Astrocyte (in vitro differentiated cells and primary cell): ENCODE results near the gene BMP7. TPM values are rescaled to one million over a fixed set of nuclear protein-coding genes. Genes with fewer than 3 reads are reported as not detected.

Experiments used
- DNase-seq: peaks from one replicate; pipeline ENCODE4 v3.0.0-alpha.2; 2010; ENCODE audit warnings: low read depth
- FAIRE-seq: peaks from 2 replicates; lab custom pipeline; 2011; peaks lifted over from hg19 to GRCh38; lab: Jason Lieb, UNC
- H2AFZ ChIP-seq: 2 replicates; pipeline ENCODE4 v1.6.0; 2012; ENCODE audit warnings: low read depth, low read length, inconsistent platforms
- H3K27ac ChIP-seq: 2 replicates; pipeline ENCODE4 v1.5.1; 2011; ENCODE audit warnings: low read depth, low read length, inconsistent platforms
- H3K27me3 ChIP-seq: 2 replicates; pipeline ENCODE4 v1.6.0; 2011; ENCODE audit warnings: low read length, inconsistent platforms; ENCODE audit not compliant: insufficient read depth
- H3K36me3 ChIP-seq: 2 replicates; pipeline ENCODE4 v1.5.1; 2011; ENCODE audit warnings: low read length, inconsistent platforms; ENCODE audit not compliant: insufficient read depth
- H3K4me1 ChIP-seq: 2 replicates; pipeline ENCODE4 v1.5.1; 2011; ENCODE audit warnings: low read length, inconsistent platforms; ENCODE audit not compliant: insufficient read depth
- H3K4me2 ChIP-seq: 2 replicates; pipeline ENCODE4 v1.6.0; 2012; ENCODE audit warnings: low read length, inconsistent platforms
- H3K4me3 ChIP-seq: 2 replicates; pipeline ENCODE4 v1.5.1; 2011; ENCODE audit warnings: low read depth, mild to moderate bottlenecking, low read length, inconsistent platforms; ENCODE audit not compliant: insufficient read depth
- H3K79me2 ChIP-seq: 2 replicates; pipeline ENCODE4 v1.6.0; 2012; ENCODE audit warnings: mild to moderate bottlenecking, low read length, inconsistent platforms; ENCODE audit not compliant: insufficient read depth
- H3K9ac ChIP-seq: 2 replicates; pipeline ENCODE4 v1.6.0; 2012; ENCODE audit warnings: mild to moderate bottlenecking, low read length, inconsistent platforms
- H3K9me3 ChIP-seq: 2 replicates; pipeline ENCODE4 v1.5.1; 2012; ENCODE audit warnings: low read depth, mild to moderate bottlenecking, low read length, inconsistent platforms; ENCODE audit not compliant: insufficient read depth
- H4K20me1 ChIP-seq: 2 replicates; pipeline ENCODE4 v1.6.0; 2012; ENCODE audit warnings: low read length, inconsistent platforms; ENCODE audit not compliant: insufficient read depth
- H3K27ac Mint-ChIP-seq: one replicate; pipeline ENCODE4 v1.8.0; 2021; ENCODE audit warnings: mild to moderate bottlenecking, mixed read lengths; ENCODE audit not compliant: unreplicated experiment
- H3K27me3 Mint-ChIP-seq: one replicate; pipeline ENCODE4 v1.8.0; 2021; ENCODE audit warnings: low read depth, mixed read lengths; ENCODE audit not compliant: unreplicated experiment
- H3K36me3 Mint-ChIP-seq: one replicate; pipeline ENCODE4 v1.8.0; 2021; ENCODE audit warnings: low read depth, mixed read lengths; ENCODE audit not compliant: unreplicated experiment
- H3K4me1 Mint-ChIP-seq: one replicate; pipeline ENCODE4 v1.8.0; 2021; ENCODE audit warnings: low read depth, mixed read lengths; ENCODE audit not compliant: unreplicated experiment
- H3K4me3 Mint-ChIP-seq: one replicate; pipeline ENCODE4 v1.8.0; 2021; ENCODE audit warnings: mild to moderate bottlenecking, moderate library complexity, mixed read lengths; ENCODE audit not compliant: unreplicated experiment
- H3K9me3 Mint-ChIP-seq: one replicate; pipeline ENCODE4 v1.8.0; 2021; ENCODE audit warnings: mild to moderate bottlenecking, mixed read lengths; ENCODE audit not compliant: unreplicated experiment
- EZH2 ChIP-seq: IDR thresholded peaks from 2 replicates; pipeline ENCODE4 v1.6.1; 2012; ENCODE audit warnings: mild to moderate bottlenecking, low read length, inconsistent platforms; ENCODE audit not compliant: insufficient read depth
- total RNA-seq: library from RNA; stranded (reverse); gene quantifications from 2 replicates; pipeline ENCODE4 v1.2.1, GENCODE V29; 2021
- TF ChIP-seq, protein P1 (sequence below): IDR thresholded peaks from 2 replicates; pipeline ENCODE4 v1.5.1; 2011; ENCODE audit warnings: low read depth, mild to moderate bottlenecking, inconsistent platforms, low read length, moderate library complexity; ENCODE audit not compliant: insufficient read depth

Gene BMP7
- total RNA-seq, 1 donor from 2014 or later: 15.3 TPM

DNA sequence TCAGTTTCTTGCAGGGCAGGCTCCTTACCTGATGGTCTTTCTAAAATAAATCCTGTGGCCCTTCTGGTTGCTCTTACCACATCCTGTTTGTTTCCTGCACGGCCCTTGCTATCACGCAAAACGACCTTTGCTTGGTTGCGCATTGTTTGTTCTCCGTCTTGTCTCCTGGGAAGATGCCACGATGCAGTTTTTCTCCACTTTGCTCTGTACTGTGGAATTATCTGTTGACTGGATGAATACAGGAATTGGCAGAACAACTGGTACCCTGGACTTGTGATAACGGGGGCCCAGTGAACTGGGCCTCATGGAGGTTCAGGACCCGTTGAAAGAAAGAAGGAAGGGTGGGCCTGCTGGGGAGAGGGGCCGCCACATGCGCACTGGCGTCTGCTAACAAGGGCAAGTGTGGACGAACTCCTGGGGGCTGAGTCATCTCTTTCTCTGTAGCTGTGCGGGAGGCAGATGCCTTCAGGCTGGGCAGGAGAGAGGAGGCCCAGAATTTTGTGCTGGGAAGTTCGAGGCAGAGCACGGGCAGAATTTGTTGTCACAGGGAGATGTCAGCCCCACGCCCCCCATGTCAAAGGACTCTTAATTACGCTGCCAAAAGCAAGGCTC lies 139.9 kb downstream of the BMP7 start:
- Mint-ChIP-seq H3K9me3 (peaks cover 7% of the 10 kb centered on the region), H3K4me1 (peaks cover 7% of the 10 kb centered on the region), H3K36me3 (no peaks in the 10 kb centered on the region), H3K4me3 (no peak overlapping the region), H3K27me3 (peaks cover 20% of the 10 kb centered on the region), H3K27ac (no peak overlapping the region)
- Histone ChIP-seq H2AFZ (no peak overlapping the region), H3K4me2 (no peak overlapping the region), H3K79me2 (no peaks in the 10 kb centered on the region), H3K4me1 (no peaks in the 10 kb centered on the region), H3K27me3 (peaks cover 11% of the 10 kb centered on the region), H3K9ac (no peak overlapping the region), H3K9me3 (no peaks in the 10 kb centered on the region), H4K20me1 (no peaks in the 10 kb centered on the region), H3K4me3 (no peak overlapping the region), H3K36me3 (no peaks in the 10 kb centered on the region), H3K27ac (no peak overlapping the region)
- FAIRE-seq: no peak
- no peak for DNase-seq
- TF ChIP-seq EZH2: no peak
- TF ChIP-seq, protein P1, sequence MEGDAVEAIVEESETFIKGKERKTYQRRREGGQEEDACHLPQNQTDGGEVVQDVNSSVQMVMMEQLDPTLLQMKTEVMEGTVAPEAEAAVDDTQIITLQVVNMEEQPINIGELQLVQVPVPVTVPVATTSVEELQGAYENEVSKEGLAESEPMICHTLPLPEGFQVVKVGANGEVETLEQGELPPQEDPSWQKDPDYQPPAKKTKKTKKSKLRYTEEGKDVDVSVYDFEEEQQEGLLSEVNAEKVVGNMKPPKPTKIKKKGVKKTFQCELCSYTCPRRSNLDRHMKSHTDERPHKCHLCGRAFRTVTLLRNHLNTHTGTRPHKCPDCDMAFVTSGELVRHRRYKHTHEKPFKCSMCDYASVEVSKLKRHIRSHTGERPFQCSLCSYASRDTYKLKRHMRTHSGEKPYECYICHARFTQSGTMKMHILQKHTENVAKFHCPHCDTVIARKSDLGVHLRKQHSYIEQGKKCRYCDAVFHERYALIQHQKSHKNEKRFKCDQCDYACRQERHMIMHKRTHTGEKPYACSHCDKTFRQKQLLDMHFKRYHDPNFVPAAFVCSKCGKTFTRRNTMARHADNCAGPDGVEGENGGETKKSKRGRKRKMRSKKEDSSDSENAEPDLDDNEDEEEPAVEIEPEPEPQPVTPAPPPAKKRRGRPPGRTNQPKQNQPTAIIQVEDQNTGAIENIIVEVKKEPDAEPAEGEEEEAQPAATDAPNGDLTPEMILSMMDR: no peak

DNA sequence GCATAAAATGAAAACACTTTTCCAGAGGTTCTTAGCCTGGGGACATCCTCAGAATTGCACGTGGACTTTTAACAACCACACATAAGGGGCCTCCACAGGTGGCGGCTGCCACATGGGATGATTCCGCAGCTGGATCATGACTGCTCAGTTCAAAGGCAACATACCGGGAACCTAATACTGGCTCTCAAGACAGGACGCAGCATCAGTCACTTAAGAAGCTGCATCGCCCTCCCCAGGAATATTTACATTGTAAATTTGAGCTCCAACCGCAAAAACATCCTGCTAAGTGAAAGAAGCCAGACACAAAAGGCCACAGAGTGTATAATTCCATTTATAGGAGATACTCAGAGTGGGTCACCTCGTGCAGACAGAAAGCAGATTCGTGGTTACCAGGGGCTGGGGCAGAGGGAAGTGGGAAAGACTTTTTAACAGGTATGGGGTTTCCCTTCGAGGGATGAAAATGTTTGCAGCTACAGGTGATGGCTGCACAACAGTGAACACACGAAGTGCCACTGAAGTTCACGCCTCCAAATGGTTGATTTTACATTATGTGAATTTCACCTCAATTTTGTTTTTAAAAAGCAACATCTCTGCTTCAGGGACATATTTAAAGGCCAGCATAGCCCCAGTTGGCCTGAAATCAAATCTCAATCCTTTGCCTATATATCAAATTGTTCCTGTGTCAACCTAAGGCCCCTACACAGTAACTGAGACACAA lies 141.5 kb downstream of the BMP7 start:
- no peak overlapping the region for H2AFZ ChIP-seq
- Mint-ChIP-seq H3K4me3 (no peak overlapping the region), H3K9me3 (peaks cover 7% of the 10 kb centered on the region), H3K27me3 (peaks cover 12% of the 10 kb centered on the region), H3K36me3 (no peaks in the 10 kb centered on the region), H3K4me1 (peaks cover 7% of the 10 kb centered on the region), H3K27ac (peak overlapping the region; percentile 41)
- no peak overlapping the region for H3K4me3 ChIP-seq
- TF ChIP-seq EZH2: no peak
- TF ChIP-seq, protein P1: no peak
- H3K4me2 ChIP-seq: no peak overlapping the region
- no peaks in the 10 kb centered on the region for H3K4me1 ChIP-seq
- FAIRE-seq (no peak), DNase-seq (no peak)
- H3K27ac ChIP-seq: no peak overlapping the region
- H3K9ac ChIP-seq: no peak overlapping the region
- no peaks in the 10 kb centered on the region for H3K9me3 ChIP-seq
- H4K20me1 ChIP-seq: no peaks in the 10 kb centered on the region
- no peaks in the 10 kb centered on the region for H3K36me3 ChIP-seq
- H3K27me3 ChIP-seq: peaks cover 11% of the 10 kb centered on the region
- no peaks in the 10 kb centered on the region for H3K79me2 ChIP-seq

DNA sequence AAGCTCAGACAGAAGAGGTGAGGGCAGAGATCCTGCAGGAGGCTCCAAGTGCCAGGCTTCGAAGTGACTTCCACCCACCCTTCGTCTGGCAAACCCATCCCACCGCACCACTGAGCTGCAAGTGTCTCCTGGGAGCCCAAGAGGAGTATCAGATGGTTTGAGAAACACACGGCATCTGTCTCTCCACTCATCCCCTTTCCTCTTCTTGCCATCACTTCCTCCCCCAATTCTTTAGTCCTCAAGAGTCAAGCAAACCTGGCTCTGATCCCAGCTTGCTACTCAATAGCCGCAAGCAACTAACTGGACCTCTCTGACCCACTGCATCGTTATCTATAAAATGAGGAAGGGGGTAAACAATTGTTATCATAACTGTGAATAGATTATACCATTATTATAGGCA lies 142.1 kb downstream of the BMP7 start:
- H3K9me3 ChIP-seq: no peaks in the 10 kb centered on the region
- H3K9me3 Mint-ChIP-seq: peaks cover 7% of the 10 kb centered on the region
- H3K9ac ChIP-seq: no peak overlapping the region
- no peak overlapping the region for H2AFZ ChIP-seq
- no peak overlapping the region for H3K4me2 ChIP-seq
- H3K4me1 Mint-ChIP-seq: peaks cover 7% of the 10 kb centered on the region
- H3K36me3 Mint-ChIP-seq: no peaks in the 10 kb centered on the region
- FAIRE-seq (no peak), DNase-seq (no peak)
- H3K4me1 ChIP-seq: no peaks in the 10 kb centered on the region
- H3K36me3 ChIP-seq: no peaks in the 10 kb centered on the region
- no peaks in the 10 kb centered on the region for H3K79me2 ChIP-seq
- peaks cover 11% of the 10 kb centered on the region for H3K27me3 ChIP-seq
- H3K4me3 ChIP-seq: no peak overlapping the region
- H3K27ac ChIP-seq: no peak overlapping the region
- no peak overlapping the region for H3K4me3 Mint-ChIP-seq
- peaks cover 18% of the 10 kb centered on the region for H3K27me3 Mint-ChIP-seq
- no peak overlapping the region for H3K27ac Mint-ChIP-seq
- no peaks in the 10 kb centered on the region for H4K20me1 ChIP-seq
- TF ChIP-seq EZH2: no peak
- TF ChIP-seq, protein P1: no peak
